HL-60 (cell line): ENCODE results near the gene SARS2.

Experiments used
- CTCF ChIP-seq: IDR thresholded peaks from one replicate; pipeline ENCODE4 v1.5.1; 2011; ENCODE audit warnings: low read length, control low read depth, inconsistent platforms; ENCODE audit not compliant: insufficient read depth
- GABPA ChIP-seq: IDR thresholded peaks from 2 replicates; pipeline ENCODE4 v1.6.1; 2012; ENCODE audit warnings: low read depth
- POLR2AphosphoS5 ChIP-seq: IDR thresholded peaks from 2 replicates; pipeline ENCODE4 v1.6.1; 2012; ENCODE audit warnings: low read depth
- REST ChIP-seq: IDR thresholded peaks from 2 replicates; pipeline ENCODE4 v1.6.1; 2012; ENCODE audit warnings: low read depth; ENCODE audit not compliant: insufficient replicate concordance

GRCh38 chr19:38900202-38900629 is 30.3 kb downstream of the SARS2 start:
- TF ChIP-seq CTCF (no peak), POLR2AphosphoS5 (no peak), GABPA (no peak), REST (no peak)
